Stimulated activated CD4-positive, alpha-beta T cell treated with anti-CD3 and anti-CD28 coated beads, Interleukin-15, amount 100 ng/mL, for 1 hour (primary cell): ENCODE measurements around the gene LSP1.
A peak's percentile ranks its signal among the peaks of the same experiment; 100 is the strongest.
"Not testable (repeated sequence)": the region's sequence is repeated elsewhere in the genome, so short reads cannot be mapped to it uniquely, and the experiment has no call there.

Experiments
- DNase-seq, 2 donors: peaks; one replicate each; pipeline ENCODE4 v3.0.0-alpha.2; 2020; ENCODE audit warnings: low read depth in 1 of 2, low spot score in 1 of 2

LSP1 gene

DNA sequence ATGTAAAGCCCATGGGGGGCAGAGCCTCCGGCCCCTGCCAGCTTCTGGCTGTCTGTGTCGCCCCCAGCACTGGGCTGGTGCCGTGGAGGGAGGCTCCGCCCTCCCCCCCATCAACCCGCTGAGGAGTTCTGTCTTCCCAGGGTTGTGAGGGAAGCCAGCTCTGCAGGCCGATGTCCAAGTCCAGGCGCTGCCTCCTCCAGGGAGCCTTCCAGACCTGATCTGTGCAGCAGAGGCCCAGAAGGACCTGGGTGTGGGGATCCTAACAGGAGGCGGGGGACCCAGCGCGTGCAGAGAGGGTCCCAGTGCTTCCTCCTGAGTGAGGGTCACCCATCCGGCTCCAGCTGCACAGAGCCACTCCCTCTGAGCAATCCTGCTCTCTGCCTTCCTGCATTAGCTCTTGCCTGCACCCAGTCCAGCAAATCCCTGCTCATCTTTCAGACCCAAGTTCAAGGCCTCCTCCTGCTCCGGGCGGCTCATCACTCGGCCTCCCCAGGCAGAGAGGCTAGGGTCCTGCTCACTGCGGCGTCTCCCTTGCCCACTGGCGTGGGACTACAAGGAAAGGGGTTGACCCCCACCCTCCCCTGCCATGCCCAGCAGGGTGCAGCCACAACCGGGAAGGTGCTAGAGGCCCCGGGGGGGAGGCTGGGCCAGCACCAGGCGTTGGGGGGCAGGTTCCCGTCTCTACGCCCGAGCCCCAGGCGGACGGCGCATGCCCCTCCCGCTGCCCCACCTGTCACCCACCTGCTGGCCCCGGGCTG, 22.4 kb downstream of the LSP1 start:
- DNase-seq, result no peak

DNA sequence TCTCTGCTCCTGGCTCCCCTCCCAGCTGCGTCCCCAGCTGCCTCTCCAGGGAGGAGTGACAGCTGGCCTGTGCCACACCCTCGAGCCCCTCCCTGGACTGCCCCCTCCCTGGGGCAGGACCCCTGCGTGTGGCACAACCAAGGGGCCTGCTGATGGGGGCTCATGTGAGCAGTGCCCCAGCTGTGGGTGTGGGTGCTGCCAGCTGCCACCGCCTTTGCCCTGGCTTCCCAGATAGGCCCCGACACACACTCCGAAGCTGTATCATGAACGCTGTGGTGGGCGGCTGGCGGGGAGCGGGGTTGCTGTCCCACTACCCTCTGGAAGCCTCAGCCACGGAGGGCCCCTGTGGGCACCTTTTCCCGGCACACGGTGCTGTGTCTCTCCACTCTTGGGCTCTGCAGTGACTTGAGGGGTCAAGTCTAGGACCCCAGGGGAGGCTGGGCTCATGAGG, 23.0 kb downstream of the LSP1 start:
- DNase-seq, result not testable (repeated sequence)

DNA sequence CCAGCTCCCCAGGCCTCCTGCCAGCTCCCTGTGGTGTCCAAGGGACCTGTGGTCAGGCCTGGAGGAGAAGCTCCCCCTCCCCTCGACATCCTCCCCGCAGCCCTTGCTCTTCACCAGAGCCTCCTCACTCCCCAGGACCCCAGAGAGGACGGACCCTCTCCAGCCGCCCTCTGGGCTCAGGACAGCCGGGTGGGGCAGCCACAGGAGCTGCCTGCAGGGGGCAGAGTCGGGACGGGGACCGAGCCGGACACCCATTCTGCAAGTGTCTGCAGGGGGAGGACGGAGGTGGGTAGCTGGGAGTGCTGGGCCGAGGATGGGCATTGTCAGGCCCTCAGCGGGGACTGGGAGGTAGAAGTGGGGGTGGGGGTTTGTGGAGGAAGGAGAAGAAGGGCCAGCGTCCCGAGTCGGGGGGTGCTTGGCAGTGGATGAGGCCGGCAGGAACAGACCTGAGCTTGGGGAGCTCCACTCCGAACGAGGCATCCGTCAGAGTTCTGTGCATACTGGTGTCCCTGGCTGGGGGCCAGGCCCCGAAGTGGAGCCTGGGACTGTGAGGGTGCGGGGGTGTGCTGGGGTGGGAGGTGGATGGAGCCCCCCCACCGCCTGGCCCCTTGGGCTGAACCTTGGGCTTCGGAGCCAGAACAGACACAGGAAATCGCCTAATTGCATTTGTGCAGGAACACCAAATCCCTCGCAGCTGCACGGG, 23.6 kb downstream of the LSP1 start:
- no peak for DNase-seq

DNA sequence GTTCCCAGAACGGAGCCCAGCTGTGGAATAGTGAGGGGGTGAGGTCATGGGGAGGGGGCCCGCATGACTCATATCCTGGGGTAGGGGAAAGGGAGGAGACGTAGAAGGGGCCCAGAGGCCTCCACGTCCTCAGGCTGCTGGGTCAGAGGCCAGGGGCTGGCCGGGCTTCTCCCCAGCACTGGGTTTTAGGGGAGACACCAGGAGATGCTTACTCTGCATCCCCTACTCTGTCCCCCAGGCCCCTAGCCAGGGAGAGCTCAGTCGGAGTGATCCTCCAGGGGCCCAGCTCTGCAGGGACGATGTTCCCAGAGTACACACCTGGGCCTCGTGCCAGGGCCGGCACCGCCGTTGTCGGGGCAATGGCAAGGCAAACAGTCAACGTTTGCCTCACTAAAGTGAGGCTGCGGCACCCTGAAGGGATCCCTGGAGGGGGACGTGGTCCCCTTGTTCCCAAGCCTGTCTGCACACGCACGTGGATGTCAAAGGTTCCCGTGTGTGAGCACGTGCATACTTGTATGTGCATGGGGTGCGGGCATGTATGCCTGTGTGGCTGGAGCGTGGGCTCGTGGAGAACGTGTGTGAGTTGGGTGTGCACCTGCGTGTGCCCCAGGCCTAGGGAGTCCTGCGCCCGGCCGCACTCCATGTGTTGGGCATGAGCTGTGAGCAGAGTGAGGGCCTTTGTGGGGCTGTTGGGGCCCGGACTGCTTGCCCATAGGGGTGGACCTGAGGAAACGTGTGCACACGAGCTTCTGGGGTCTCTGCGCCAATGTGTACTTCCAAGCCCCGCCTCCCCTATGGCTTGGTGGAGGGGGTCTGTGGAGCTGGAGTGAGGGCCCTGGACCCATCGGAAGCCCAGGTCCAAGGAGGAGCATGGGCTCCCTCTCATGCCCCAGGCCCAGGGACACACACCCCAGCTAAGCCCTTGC, 24.6 kb downstream of the LSP1 start:
- DNase-seq, result no peak

DNA sequence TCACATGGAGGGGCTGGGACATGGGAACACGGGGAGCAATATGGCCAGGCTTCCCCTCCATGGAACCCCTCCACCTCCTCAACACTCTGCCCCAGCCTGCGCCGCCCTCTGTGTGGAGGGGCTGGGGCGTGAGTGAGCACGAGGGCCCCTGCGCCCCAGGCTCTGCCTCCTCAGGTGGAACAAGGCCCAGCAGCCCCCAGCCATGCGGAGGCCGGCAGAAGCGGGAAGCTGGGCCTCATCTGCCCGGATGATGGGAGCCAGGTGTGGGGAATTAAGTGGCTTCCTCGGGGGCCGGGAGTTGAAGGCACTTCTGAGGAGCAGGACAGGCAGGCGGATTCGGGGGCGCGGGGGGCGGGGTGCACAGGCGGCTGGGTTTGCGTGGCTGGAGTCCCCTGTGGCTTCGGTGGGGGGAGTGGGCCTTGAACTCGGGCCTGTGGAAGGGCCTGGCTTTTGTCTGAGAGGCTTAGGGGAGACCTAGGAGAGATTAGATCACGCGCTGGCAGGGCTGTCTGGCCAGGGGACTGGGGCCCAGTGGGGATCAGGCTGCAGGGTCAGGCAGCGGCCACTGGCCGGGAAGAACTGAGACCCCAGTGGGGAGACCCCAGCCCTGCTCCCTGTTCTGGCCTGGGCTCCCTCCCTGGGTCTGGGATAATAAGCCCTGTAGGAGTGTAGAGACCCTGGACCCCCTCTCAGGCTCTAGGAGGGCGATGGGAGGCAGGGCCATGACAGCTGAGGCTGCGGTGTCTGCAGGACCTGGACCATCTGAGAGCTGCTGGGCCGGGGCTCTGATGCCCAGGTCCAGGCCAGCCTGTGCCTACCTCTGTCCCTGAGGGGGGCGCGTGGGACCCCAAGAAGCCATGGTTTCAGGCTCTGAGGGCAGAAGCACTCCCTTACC, 25.5 kb downstream of the LSP1 start:
- no peak for DNase-seq

DNA sequence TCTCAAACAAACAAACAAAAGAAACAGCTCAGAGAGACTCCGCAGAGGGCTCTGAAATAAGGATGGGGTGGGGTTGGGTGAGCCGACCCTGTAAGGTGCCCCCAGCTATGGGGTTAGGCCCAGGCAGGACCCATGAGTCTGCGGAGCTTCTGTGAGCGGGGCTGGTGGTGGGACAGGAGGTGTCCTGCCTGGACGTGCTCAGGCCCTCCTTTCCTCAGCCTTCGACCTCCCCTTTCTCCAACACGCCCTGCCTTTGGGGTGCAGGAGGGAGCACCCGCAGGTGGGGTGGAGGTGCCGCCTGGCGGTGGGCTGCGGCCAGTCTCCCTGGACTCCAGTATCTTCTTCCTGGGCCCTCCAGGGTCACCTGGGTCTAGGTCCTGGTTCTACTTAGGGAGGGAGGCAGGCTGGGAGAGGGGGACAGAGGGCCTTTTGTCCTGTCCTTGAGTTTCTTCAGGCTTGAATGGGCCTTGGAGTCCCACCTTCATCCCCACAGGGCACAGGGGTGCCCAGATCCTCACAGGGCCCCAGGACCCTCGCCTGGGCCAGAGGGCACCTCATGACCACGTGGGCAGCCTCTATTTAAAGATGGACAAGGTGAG, 26.6 kb downstream of the LSP1 start:
- no peak for DNase-seq

DNA sequence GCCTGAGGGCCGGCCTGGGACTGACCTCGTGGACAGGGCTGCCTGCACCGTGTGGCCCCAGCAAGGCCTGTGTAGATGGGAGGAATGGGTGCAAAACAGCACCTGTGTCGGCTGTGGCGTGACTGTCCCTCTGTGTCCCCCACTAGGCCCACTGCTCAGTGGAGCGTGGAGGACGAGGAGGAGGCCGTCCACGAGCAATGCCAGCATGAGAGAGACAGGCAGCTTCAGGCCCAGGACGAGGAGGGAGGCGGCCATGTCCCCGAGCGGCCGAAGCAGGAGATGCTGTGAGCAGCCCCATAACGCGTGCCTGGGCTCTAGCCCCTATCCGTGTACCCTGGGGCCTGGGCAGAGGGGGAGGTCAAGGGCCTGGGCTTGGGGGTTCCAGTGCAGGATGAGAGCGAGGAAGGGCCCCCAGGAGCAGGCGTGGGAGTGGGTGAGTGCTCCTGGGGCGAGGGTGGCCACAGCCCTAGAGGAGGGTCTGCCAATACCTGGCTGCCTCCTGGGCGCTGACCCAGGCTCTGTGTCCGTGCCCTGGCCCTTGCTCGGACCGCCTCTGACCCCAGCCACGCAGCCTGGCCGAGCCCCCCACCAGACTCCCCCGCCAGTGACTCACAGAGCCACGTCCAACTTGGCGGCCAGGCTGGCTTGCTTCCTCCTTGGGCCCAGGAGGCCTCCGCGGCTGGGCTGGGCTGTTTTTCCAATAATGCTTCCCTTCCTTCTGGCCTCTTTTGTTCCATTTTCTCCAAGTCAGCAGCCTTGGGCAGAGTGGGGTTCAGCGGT, 27.2 kb downstream of the LSP1 start:
- no peak for DNase-seq

DNA sequence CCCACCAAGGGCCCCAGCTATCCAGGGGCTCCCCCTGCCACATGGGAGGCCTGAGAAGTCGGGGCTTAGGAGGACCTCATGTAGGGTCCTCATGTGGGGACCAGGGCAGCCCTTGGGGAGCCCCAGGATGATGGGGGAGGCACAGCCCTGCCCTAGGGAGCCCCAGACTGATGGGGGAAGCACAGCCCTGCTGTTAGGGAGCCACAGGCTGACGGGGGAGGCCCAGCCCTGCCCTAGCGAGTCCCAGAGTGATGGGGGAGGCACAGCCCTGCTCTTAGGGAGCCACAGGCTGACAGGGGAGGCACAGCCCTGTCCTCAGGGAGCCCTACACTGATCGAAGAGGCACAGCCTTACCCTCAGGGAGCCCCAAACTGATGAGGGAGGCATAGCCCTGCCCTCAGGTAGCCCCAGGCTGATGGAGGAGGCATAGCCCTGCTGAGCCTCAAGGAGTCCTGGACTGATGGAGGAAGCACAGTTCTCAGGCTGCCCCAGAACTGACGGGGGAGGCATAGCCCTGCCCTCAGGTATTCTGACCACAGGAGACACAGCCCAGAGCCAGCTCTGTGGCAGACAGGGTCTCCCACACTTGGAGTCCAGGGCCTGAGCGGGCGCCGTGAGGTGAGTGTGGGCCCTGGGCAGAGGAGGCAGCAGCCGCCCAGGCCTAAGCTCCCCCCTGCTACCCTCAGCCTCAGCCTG, 28.0 kb downstream of the LSP1 start:
- DNase-seq, result no peak

DNA sequence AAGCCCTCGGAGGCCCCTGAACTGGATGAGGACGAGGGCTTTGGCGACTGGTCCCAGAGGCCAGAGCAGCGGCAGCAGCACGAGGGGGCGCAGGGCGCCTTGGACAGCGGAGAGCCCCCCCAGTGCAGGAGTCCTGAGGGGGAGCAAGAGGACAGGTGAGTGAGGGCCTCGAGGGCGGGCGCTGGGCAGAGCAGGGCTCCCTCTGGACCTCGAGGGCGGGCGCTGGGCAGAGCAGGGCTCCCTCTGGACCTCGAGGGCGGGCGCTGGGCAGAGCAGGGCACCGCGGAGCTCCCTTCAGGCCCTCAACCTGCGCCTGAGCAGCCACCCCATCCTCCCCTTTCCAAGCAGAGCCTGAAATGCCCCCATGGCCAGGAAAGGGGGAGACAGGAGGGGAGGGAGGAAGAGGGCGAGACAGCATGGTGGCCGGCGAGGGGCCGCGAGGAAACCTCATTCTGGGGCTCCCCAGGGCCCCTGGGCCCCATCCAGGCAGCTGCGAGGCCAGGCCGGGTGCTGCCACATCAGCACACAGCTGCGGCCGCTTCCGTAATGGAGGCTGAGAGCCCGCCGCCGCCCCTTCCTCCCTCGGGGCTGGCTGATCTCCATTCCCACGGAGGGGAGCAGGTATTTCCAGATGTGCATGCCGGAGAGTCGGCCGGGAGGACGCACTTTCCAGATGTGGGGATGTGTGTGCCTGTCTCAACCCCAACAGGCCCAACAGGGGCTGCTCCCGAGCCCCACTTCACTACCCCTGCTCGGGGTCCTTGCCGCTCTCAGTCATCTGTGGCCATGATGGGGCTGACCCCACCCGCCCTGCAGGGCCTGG, 28.8 kb downstream of the LSP1 start:
- DNase-seq, result no peak

DNA sequence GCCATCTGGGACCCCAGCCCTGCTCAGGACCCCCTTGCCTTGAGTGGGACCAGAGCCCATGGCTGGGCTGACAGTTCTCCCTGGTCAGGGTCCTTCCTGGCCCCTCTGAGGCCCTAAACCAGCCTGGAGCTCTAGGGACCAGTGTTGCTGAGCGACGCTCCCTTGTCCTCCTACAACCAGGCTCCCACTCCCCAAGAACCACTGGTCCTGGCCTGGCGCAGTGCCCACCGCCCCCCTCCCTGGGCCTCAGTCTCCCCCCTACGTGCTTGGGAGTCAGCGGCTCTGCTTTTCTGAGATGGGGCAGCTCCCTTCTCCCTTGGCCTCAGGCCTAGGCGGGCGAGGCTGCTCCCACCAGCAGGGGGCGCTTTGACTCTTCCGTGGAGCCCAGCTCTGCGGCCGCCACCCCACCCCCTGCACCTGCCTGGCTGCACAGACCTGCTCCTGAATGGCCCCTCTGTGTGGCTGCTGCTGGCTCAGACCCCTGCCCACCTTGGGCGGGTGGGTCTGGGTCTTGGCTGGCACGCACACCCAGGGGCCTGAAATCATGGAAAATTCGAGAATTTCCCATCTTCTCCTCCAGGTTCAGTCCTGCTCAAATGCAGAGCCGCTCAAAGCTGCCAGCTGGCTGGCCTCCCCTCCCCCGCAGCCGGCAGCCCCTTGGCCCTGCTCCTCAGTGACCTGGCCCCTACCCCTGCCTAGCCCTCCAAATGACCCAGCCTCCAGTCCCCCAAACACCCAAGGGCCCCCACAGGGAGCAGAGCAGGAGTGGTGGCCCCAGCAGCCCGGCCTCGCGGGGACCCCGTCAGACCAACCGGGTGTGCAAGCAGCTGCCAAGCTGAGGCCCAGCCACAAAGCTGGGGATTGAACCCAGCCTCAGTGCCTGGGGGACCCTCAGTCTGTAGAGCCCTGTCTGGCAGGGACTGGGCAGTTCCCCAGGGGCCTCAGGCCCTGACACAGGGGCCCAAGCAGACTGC, 29.7 kb downstream of the LSP1 start:
- peak; percentile 67 to 78 for DNase-seq

DNA sequence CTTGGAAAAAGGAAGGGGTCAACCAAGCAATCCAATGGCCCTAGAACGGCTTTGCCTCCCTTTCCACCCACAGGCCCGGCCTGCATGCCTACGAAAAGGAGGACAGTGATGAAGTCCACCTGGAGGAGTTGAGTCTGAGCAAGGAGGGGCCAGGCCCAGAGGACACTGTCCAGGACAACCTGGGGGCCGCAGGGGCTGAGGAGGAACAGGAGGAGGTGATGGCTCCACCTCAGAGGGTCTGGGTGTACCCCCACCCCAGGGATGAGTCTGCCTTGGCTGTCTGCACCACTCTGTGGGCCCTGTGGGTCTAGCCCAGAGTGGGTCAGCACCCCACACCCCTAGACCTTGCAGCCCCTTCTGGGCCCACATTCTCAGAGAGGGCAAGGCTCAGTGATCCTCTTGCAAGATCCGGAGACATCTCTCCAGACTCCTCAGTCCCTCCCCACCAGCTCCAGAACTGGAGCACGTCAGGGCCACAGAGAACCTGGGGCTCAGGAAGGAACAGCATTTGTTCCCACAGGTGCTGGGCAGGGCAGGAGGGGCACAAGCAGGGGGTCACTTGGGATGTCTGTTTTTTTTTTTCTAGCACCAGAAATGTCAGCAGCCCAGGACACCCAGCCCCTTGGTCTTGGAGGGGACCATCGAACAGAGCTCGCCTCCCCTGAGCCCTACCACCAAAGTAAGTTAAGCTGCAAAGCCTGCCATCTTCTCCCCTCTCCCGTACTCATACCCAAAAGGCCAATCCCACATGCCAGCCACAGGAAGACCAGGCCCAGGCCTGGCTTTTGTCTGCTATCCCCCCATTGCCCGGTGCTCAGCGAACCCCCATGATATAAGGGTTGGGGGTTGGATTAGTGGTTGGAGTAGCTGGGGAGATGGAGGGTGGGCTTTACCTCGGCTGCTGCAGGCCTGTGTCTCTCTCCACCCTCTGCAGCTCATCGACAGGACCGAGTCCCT, 30.7 kb downstream of the LSP1 start:
- no peak for DNase-seq

DNA sequence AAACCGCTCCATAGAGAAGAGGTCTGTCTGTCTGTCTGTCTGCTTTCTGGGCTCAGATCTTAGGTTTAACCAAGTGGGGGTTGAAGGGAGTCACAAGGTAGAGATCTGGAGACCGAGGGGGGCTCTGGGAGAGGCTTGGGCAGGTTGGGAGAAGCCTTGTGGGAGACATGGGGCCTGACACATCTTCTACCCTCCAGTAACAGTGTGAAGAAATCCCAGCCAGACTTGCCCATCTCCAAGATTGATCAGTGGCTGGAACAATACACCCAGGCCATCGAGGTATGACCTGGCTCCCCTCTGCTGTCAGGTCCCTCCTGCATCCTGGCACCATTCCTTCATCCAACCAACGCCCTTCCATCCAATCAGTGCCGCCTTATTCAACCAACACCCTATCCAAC, 31.4 kb downstream of the LSP1 start:
- no peak for DNase-seq

DNA sequence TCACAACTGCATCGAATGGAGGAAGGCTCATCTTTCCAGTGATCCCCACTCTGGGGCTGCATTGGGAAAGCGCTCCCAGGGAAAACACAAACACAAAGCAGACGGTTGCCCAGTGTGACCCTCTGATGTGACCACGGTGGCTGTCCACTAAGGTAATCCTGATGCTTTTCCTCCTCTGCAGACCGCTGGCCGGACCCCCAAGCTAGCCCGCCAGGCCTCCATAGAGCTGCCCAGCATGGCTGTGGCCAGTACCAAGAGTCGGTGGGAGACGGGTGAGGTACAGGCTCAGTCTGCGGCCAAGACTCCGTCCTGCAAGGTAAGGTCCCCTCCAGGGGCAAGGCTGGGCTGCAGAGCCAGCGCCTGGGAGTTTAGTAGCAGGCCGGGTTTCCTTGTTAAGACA, 33.7 kb downstream of the LSP1 start:
- not testable (repeated sequence) for DNase-seq

DNA sequence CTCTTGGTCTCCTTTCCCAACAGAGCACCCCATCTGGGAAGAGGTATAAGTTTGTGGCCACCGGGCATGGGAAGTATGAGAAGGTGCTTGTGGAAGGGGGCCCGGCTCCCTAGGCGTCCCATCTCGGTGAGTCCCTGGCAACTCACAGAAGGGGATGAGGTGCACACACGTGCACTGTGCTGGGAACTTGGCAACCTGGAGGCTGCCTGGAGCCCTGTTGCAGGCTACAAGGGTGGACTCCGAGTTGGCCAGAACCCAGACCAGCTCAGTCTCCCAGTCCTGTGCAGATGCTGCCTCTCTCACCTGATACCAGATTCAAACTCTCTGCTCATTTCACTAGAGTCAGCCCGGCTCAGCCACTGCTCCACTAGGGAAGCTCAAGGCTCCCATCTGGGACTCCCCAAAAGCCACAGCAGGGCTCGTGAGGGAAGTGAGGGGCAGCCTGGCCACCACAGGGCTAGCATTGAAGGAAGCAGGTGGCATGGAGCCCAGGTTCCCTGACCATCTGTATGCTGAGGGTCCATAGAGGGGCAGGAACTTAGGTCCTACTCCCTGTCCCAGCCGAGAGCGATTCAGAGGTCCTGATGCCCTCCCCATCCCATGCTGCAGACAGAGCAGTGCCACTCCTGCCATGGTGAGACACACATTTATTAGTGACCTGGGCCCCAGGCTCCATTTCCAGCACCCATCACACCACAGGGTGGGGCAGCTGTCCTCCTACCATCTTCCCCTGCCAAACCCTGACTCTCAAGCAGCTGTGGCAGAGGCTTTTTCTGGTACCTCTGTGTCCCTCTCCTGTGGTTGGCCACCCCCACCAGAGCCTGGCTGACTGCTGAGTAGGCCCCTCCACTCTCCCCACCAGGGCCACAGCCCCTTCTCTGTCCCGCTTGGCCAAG, 34.8 kb downstream of the LSP1 start:
- no peak for DNase-seq

DNA sequence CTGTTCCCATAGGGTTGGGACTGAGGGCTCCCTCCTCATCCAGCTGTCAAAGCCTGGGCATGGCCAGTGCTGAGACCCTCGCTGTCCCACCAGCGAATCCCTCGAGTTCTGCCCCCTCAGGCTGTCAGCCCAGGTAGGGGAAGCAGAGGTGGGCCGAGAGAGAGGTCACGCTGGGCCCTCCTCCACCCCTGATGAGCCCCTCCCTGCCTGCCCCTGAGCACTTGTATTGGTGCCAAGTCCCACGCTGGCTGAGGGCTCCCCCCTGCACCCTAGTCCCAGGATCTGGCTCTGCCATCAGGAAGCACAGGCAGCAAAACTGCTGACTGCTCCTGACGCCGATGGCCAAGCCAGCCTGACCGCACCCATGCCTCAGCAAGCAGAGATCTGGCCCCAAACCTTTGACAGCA, 35.5 kb downstream of the LSP1 start:
- DNase-seq, result no peak
